T-helper 2 cell (primary cell): ENCODE measurements around the gene CFAP77.

Source experiments
- DNase-seq, 5 experiments: peaks; one replicate each; pipeline versions ENCODE4 v3.0.0 to v3.0.0-alpha.2; 2012 to 2022

CFAP77 gene

DNA sequence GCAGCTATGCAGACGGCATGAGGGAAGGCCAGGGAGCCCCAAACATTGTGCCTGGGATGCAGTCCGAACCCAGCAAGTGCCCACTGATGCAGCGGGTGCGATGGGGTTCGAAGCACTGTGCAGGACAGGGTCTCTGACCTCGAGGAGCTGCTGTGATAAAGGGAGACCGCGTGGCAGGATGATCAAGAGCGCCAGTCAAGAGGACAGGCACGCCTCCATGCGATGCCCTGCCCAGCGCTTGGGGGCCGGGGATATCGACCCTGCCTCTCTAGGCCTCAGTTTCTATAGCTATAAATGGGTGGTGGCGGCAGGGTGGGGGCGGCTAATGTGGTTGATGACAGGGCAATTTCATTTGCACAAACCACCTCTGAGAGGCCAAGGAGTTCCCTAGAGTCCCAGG, 87.7 kb downstream of the CFAP77 start:
- no peak for DNase-seq

DNA sequence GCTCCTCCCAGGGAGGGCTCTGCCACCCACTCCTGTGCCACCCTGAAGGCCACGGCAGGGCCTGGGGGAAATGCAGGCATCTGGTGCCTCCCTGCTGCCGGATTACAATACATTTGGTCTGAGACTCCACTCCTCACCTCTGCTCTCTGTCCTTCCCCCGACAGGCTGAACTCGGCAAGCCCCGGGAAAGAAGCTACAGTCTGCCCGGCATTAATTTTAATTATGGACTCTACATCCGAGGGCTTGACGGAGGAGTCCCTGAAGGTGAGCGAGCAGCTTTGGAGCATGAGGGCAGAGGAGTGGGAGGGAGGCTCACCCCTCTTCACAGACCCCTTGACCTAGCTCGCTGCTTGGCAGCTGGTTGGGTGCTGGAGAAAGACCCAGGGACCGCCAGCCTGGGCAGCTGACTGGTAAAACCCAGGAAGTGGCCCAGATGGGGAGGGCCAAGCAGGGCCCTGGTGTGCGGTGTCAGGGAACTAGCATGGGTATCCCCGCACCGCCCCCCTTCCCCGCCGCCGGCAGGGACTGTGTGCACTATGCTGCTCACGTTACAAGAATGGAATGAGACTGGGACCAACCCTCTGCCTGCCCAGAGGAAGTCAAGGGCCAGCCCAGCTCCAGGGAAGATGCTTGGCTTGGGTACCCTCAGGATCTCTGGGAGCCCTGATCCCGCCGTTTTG, 88.7 kb downstream of the CFAP77 start:
- DNase-seq: no peak

DNA sequence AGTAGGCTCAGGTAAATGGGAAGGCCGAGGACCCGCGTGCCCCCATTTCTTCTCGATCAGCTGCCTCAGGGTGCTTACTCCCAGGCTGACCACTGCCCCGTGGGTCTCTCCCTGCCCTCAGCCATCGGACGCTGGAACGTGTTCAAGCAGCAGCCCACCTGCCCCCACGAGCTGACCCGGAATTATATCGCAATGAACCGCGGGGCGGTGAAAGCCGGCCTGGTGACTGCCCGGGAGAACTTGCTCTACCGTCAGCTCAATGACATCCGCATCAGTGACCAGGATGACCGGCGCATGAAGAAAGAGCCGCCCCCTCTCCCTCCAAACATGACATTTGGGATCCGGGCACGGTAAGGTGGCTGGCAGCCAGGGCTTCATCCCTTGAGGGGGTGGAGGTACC, 89.2 kb downstream of the CFAP77 start:
- DNase-seq: no peak

DNA sequence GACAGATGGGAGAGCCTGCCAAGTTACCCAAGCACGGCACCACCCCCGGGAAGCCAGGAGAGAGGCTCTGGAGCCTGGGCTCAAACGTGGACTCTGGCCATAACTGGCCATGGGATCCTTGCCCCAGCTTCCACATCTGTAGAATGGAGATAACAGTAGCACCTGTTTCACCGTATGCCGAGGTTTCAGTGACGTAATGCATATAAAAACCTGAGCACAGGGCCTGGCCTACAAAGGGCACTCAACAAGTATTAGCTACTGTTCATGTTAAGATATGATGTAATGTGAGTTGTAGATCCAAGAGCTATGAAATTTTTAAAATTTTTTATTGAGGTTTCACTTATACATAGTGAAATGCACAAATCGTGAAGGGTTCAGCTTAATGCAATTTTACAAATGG, 90.2 kb downstream of the CFAP77 start:
- DNase-seq: no peak

DNA sequence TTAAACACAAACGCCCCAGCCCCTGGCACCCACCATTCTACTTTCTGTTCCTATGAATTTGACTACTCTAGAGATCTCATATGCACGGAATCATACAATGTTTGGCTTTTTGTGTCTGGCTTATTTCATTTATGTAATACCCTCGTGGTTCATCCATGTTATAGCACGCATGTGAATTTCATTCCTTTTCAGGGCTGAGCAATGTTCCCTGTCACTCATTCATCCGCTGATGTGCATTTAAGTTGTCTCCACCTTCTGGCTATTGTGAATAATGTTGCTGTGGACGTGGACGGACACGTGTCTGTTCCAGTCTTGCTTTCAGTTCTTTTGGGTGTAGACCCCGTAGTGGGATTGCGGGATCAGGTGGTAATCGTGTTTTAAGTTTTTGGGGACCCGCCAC, 92.5 kb downstream of the CFAP77 start:
- DNase-seq: no peak

DNA sequence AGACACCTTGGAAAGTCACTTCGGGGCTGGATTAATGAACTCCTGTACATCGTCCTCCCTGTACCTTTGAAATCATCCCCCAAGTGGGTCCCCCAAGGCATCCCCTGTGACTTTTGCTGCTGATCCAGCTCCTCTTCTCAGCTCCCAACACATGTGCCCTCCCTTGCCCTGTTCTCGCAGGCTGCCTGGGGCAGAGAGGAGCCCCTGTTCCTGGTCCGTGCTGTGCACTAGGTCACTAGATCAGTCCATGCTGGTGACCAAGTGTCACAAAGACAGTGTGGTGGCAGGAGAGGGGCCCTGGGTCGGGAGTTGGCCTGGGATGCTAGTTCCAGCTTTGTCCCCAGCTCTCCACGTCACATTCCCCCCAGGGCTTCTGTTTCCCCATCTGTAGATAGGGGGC, 93.1 kb downstream of the CFAP77 start:
- DNase-seq: no peak

DNA sequence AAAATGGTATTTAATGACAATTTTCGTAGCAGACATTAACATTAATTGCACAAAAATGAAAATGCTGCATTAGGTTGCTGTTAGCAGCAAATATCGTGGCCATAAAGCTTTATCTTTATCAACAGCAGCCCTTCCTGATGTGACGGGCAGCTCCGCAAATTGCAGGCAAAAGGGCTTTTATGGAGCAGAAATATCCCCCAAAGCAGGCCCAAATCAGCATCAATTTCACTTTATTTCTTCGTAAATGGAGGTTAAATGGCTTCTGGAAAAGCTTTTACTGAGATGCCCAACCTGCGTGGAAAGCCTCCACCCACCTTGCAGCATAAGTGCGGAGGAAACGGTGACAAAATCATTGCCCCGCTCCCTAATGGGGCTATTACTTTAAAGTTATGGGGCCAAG, 94.5 kb downstream of the CFAP77 start:
- no peak for DNase-seq

DNA sequence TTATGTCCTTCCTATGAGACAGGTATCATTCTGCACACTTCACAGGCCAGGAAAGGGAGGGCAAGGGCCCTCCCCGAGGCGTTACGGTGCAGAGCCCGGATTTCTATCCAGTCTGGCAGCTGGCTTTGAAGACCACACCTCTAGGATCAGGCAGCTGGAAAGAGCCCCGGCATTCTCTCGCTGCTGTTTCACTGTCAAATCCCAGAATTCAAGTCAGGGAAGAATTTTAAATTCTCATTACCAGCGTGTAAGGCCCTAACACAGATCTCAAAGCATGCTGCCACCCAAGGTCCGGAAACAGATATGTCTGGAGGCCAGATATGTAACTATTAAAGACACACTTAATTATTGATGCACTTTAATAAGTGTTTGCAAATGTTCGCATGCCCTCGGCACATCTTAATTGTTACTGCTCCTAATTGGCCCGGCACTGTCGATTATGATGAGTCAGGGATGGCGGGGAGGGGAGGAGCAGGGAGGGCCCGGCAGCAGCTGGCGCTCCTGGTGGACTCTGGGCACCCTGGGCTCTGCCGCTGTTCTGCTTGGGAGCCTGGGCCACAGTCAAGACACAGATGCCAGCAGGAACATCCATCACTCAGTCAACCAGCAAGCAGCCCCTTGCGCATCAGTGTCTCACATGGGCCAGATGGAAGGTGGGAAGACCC, 96.1 kb downstream of the CFAP77 start:
- no peak for DNase-seq

DNA sequence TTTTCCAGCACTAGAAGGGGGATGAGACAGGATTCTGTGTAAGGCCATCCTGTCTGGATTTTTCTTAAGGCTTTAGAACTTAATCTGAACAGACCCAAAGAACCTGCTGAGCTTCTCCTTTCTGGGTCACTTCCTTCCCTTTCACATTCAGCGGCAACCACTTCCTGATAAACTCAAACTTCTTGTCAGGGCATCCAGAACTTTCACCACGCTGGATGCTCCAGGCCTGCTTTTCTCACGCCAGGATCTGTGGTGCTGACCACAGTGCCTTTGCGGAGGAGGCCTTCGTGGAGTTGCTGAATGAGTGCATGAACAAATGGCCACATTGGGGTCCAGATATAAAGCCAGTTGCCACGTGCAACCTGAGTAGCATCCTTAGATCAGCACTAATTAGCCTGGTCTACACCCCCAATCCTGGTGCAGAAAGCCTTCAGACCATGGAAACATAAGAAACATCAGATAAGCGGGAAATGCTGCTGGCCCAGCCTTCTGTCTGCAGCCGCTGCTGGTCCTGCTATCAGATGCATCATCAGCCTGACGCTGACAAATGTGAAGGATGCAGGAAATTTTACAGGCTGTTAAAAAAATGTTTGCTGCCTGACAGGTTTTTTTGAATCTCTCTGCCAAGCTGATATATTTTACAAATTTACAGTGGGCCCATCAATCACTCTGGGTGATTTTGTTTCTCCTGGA, 97.1 kb downstream of the CFAP77 start:
- no peak for DNase-seq

DNA sequence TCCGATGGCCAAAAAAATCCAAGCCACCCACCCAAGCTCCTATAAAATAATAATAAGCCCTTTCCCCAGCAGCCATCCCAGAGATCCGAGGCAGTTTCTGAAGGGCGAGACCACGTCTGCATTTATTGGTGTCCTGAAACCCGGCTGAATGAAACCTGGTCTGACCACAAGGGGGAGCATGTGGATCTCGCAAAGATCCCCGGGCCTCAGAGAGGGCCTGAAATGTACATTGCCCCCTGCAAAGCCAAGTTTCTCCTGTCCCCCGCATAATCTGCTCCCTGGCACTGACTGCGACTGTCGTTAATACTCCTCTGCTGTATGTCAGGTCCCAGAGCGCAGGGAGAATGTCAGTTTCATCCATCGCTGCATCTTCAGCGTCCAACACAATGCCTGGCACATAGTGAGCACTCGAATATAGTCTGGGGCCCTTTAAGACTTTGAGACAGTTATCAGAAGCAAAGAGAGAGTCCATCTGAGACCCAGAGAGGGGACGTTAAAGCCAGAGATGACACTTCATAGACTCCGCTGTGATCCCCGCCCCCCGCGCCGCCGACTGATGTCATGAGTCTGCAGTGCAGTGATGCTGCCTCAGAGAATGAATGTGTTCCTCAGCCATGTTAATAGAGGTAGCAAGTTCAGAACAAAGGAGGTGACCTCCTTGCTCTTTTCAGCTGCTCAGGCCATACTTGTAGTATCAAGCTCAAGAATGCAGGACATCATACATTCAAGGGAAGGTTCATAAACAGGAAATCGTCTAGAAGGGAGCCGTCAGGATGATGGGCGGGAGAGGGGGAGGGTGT, 97.9 kb downstream of the CFAP77 start:
- peak in 4 of 5 experiments; percentile 19 to 55 (median 50) for DNase-seq

DNA sequence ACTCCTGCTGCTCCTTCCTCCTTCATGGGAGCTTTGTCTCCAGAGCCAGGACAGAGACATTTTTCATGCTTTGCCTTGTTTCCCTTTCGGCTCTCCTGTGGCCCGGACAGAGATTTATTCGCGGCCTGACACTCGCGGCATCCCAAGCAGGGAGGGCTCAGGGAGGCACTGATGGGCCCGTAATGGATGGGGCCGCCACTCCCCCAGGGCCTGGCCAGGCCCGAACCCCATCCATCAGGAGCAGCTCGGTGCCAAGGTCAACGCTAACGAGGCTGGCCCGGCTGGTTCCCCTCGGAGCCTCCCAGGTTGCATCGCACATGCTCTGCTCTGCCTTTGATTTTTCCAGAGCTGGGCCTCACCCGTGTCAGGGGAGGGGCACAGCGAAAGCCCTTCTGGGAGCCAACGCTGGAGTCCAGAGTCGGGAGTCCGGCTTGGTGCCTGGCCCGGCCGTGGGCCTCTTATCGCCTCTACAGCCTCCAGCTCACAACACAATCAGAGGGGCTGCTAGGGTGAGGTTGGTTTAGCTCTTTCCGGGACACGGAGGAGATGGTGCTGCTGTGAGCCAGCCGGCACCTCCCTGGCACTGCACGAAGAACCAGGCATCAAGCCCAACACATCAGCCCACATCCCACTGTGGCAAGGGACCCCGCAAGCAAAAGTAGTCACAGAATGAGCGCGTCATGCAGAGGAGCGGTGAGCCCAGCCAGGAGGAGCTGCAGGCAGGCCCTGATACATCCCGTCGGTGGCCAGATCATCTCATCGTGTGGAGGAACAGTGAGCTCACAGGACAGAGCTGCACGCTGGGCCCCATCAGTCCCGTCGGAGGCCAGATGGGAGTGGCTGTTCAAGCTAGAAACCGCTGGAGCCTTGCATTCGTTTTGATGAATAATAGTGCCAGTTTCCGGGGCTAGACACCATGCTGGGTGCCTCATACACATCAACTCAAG, 100.2 kb downstream of the CFAP77 start:
- no peak for DNase-seq

DNA sequence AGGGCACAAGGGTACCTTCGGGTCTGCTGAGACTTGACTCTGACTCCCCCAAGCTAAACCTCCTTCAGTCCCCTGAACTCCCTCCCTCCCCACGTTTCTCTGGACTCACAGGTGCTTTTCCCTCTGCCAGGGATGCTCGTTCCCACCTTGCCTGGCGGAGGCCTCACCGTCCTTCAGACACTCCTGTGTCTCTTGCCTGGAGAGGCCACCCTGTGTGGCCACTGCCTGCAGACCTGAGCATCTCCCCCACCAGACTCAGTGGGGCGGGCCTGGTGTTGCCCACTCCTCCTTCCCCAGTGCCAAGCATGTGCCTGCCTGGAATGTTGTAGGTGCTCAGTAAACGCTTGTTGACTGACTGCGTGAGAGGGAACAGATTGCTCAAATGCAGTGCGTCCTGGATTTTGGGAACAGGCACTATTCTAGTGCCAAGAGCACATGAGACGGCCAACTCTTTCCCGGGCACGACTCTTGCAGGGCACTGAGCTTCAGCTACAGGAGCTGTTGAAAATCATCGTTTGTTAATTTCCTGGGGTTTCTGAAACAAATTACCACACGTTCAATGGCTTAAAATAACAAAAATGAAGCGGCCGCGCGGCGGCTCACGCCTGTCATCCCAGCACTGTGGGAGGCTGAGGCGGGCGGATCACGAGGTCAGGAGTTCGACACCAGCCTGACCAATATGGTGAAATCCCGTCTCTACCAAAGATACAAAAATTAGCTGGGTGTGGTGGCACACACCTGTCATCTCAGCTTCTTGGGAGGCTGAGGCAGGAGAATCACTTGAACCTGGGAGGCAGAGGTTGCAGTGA, 101.4 kb downstream of the CFAP77 start:
- DNase-seq: no peak

DNA sequence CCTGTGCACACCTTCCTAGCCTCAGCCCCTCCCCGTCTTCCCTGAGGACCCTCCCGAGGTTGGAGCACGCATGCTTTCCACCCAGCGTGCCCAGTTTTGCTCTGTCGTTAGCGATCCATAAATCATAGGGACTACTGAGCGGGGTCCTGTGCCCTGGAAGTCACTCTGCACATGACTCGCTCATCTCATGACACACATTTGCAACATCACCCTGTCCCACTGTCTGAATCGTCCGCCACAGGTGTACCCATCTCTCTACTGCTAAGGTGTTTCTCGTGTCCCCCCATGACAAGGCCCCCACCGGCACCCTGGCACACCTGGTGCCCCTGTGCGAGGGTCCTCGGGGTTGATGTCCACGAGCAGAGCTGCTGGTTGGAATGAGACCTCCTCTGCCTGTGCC, 103.4 kb downstream of the CFAP77 start:
- no peak for DNase-seq

DNA sequence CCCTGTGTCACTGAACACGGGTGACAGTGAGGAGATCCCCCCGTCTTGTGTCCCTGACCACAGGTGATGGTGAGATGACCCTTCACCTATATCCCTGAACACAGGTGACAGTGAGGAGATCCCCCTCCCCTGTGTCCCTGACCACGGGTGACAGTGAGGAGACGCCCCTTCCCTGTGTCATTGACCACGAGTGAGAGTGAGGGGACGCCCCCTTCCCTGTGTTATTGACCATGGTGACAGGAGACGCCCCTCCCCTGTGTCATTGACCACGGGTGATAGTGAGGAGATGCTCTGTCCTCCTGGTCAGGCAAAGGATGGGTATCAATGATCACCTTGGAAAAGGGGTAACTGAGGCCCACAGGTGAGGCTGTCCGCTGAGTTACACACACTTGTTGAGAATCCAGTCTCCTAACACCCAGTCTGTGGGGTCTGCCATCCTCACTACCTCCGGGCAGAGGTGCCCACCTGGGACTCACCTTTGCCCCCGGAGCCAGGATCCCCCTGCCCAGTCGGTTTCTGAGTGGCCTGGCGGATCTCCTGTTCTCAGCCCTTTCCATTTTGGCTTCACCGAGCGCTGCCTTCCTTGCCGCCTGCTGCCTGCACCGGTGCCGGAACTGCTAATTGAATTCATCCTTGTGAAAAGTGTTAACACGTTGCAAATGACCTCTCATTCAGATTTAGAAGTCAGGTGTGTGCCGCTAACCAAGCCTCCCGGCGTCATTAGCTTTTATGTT, 104.2 kb downstream of the CFAP77 start:
- DNase-seq: no peak

DNA sequence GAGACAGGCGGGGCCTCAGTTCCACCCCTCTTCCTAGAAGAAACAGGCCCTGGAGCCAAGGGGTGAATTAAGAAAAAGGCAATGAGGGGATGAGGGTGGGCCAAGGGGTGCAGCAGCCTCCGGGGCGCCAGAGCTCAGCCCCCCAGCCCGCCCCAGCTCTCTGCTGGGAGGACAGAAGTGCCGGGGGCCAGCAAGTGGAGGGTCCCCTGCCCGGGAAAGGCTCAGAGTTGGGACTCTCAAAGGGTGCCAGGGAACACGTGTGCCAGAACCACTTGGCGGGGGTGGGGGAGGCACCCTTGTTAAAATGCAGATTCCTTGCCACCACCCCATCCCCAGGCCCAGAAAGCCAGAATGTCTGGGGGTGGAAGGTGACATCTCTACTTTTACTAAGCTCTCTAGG, 104.8 kb downstream of the CFAP77 start:
- DNase-seq: no peak

DNA sequence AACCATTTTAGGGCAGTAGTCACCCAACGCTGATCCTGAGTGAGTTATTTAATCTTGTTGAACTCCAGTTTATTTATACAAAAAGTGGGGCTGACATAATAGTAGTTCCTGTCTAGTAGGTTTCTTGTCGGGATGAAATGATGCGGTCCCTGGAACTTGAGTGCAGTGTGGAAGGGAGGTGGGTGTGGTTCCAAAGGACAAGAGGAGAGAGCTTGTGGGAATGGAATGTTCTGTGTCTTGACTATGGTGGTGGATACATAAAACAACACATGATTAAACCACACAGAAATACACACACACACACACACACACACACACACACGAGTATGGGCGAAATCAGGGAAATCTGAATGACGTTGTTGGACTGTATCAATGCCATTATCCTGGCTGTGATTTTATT, 106.3 kb downstream of the CFAP77 start:
- no peak for DNase-seq

DNA sequence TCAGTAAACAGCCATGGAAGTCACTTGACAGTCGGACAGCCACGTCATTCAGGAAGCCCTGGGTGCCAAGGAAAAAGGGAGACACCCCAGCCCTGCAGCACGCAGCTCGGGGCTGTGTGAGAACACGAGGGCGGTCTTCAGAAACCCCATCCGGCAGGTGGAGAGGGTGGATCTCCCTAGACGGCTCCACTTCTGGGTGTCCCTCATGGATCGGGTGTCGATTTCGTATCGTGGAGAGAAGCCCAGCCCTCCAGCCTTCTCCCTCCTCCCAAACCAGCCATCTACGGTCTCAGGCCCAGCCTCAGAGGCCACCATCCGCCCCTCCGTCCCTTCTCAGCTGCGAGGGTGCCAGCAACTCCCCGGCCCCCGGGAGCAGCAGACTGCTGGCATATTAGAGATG, 106.9 kb downstream of the CFAP77 start:
- DNase-seq: no peak

DNA sequence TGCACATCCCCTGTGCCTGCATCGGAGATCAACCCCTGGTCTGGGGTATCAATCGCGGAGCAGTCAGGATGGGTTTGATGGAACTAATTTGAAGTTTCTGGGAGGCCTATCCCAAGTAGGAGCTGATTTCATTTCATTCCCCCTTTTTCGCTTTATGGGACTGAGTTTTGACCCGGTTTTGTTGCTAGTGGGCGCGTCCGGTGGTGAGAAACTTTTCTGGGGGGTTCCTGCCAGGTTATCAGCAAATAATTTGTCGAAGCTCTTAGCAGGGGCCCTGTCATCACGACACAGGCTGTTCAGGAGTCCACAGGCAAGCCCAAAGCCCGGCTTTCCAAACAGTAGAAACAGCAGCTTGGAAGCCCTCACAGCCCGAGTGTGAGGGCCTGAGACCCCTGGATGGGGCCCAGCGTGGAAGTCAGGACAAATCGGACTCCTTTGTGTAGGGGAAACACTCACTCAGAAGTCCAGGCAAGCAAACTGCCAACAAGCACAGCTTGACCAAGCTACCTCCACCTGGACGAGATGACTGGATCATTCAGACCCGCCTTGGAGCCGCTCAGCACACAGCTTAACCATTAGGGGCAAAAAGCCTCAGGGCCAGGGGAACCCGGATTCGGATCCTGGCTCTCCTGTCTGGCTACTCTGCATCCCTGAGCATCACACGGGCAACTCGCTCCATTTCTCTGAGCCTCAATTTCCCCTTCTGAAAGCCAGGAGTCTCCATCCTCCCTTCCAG, 108.0 kb downstream of the CFAP77 start:
- DNase-seq: no peak

DNA sequence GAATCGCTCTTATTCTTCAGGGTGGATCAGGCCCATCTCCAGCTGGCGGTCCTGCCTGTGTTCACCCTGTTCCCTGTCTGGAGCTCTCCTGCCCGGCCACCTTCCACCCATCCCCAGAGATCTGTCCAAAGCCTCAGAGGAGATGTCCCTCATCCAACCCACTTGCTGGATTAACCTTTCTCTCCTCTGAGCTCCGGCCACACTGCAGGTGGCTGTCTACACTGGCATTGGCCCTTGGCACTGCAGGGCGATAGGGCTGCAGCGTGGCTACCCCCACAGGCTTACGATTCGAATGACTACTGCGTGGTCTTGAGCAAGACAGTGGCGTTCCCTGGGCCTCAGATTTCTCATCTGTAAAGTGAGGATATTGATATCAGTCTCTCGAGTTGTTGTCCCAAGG, 108.6 kb downstream of the CFAP77 start:
- no peak for DNase-seq

DNA sequence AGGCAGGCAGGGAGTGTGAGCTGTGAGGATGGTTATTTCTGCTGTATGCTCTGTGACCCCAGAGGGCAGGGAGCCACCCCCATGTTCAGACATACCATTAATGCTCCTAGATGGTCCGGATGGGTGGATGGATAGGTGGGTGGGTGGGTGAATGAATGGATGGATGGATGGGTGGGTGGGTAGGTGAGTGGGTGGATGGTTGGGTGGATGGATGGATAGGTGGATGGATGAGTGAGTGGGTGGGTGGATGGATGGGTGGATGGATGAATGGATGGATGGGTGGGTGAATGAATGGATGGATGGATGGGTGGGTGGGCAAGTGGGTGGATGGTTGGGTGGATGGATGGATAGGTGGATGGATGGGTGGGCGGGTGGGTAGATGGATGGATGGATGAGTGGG, 109.0 kb downstream of the CFAP77 start:
- DNase-seq: no peak
